Endothelial cell of umbilical vein (primary cell): ENCODE measurements around the gene SLC45A2. TPM values are rescaled to one million over a fixed set of nuclear protein-coding genes. Genes with fewer than 3 reads are reported as not detected.

Experiments used
- BruUV-seq: library from RNA; stranded (reverse); fragments of 400-500 nt; replicated peaks from 2 replicates; lab custom pipeline; 2021; lab: Mats Ljungman, UMichigan
- CTCF ChIA-PET: fragments of 300-600, 350-600 bp; sonication (Branson Sonifier 250); formaldehyde crosslinking; loops from one replicate; lab custom pipeline; 2021; ENCODE audit warnings: antibody characterized with exemption, inconsistent platforms; lab: Charles Lee
- POLR2A ChIA-PET: fragments of 300-600, 350-600 bp; sonication (Branson Sonifier 250); formaldehyde crosslinking; loops from one replicate; lab custom pipeline; 2021; ENCODE audit warnings: antibody characterized with exemption, inconsistent platforms; lab: Charles Lee
- DNase-seq: peaks from one replicate; pipeline ENCODE4 v3.0.0-alpha.2; 2011; ENCODE audit warnings: low read depth, low spot score
- FAIRE-seq: peaks from 2 replicates; lab custom pipeline; 2011; peaks lifted over from hg19 to GRCh38; lab: Jason Lieb, UNC
- H2AFZ ChIP-seq: 2 replicates; pipeline ENCODE4 v1.6.0; 2012; ENCODE audit warnings: low read depth, low read length, control low read depth, inconsistent platforms
- H3K27ac ChIP-seq: 2 replicates; pipeline ENCODE4 v1.5.1; 2011; ENCODE audit warnings: low read depth, mild to moderate bottlenecking, control low read depth, low read length, moderate library complexity; ENCODE audit not compliant: insufficient read depth
- H3K27me3 ChIP-seq, 2 experiments: 2 replicates each; pipeline versions ENCODE4 v1.6.0 to v1.6.1; 2011; ENCODE audit warnings: low read length in 2 of 2, mixed read lengths in 1 of 2; ENCODE audit not compliant: control insufficient read depth in 2 of 2, insufficient read depth in 2 of 2
- H3K36me3 ChIP-seq, 2 experiments: 2 replicates in 1 of 2; 3 replicates in 1 of 2; pipeline ENCODE4 v1.5.1; 2011; ENCODE audit warnings: low read length in 2 of 2, mild to moderate bottlenecking in 1 of 2, moderate library complexity in 1 of 2; ENCODE audit not compliant: control insufficient read depth in 2 of 2, insufficient read depth in 2 of 2; ENCODE audit errors: extremely low read depth in 1 of 2
- H3K4me1 ChIP-seq: 3 replicates; pipeline ENCODE4 v1.5.1; 2011; ENCODE audit warnings: mild to moderate bottlenecking, low read length; ENCODE audit not compliant: control insufficient read depth, insufficient read depth; ENCODE audit errors: extremely low read depth
- H3K4me2 ChIP-seq: 2 replicates; pipeline ENCODE4 v1.6.1; 2011; ENCODE audit warnings: low read length, control low read depth, mixed read lengths; ENCODE audit not compliant: insufficient read depth
- H3K4me3 ChIP-seq, 3 experiments: fragments of 200-600 bp in 1 of 3; sonication (generic), shearing (Covaris generic) in 1 of 3; replicated peaks in 1 of 3; 2 replicates each; pipeline ENCODE4 v1.5.1; 2011 to 2016; ENCODE audit warnings: control low read depth in 3 of 3, low read length in 3 of 3, mild to moderate bottlenecking in 2 of 3, inconsistent platforms in 1 of 3, low read depth in 1 of 3, moderate library complexity in 1 of 3; ENCODE audit not compliant: insufficient read depth in 1 of 3
- H3K79me2 ChIP-seq: 2 replicates; pipeline ENCODE4 v1.6.0; 2012; ENCODE audit warnings: low read length, inconsistent platforms; ENCODE audit not compliant: control insufficient read depth, insufficient read depth
- H3K9ac ChIP-seq: replicated peaks from 2 replicates; pipeline ENCODE3; 2011; ENCODE audit warnings: low read length, control low read depth; ENCODE audit not compliant: insufficient read depth; ENCODE audit errors: extremely low read depth
- H3K9me1 ChIP-seq: replicated peaks from 3 replicates; pipeline ENCODE4 v1.6.0; 2011; ENCODE audit warnings: mild to moderate bottlenecking, low read length; ENCODE audit not compliant: control insufficient read depth, insufficient read depth; ENCODE audit errors: extremely low read depth
- H3K9me3 ChIP-seq: replicated peaks from 2 replicates; pipeline ENCODE4 v1.5.1; 2012; ENCODE audit warnings: low read length, inconsistent platforms; ENCODE audit not compliant: control insufficient read depth, insufficient read depth
- H4K20me1 ChIP-seq: replicated peaks from 2 replicates; pipeline ENCODE3; 2011; ENCODE audit warnings: mild to moderate bottlenecking, low read length; ENCODE audit not compliant: control insufficient read depth, insufficient read depth; ENCODE audit errors: extremely low read depth
- EZH2 ChIP-seq: IDR thresholded peaks from 2 replicates; pipeline ENCODE4 v1.6.1; 2012; ENCODE audit warnings: borderline replicate concordance, low read depth, mild to moderate bottlenecking, moderate library complexity, low read length, inconsistent platforms; ENCODE audit not compliant: severe bottlenecking
- FOS ChIP-seq: IDR thresholded peaks from 2 replicates; pipeline ENCODE4 v1.6.1; 2011; ENCODE audit warnings: mild to moderate bottlenecking, low read length, moderate library complexity, borderline replicate concordance; ENCODE audit not compliant: insufficient read depth
- GATA2 ChIP-seq: IDR thresholded peaks from 2 replicates; pipeline ENCODE4 v1.7.0; 2011; ENCODE audit warnings: low read depth, mild to moderate bottlenecking, moderate library complexity, mixed read lengths, low read length; ENCODE audit not compliant: insufficient read length, insufficient read depth
- JUN ChIP-seq: IDR thresholded peaks from 2 replicates; pipeline ENCODE4 v1.6.1; 2011; ENCODE audit warnings: borderline replicate concordance, low read depth; ENCODE audit not compliant: insufficient read length, insufficient read depth
- MYC ChIP-seq: IDR thresholded peaks from one replicate; pipeline ENCODE4 v1.6.1; 2011; ENCODE audit warnings: mild to moderate bottlenecking, low read depth, low read length
- POLR2A ChIP-seq: IDR thresholded peaks from 2 replicates; pipeline ENCODE4 v1.6.1; 2012; ENCODE audit warnings: low read depth, mild to moderate bottlenecking, control low read depth, low read length
- POLR2AphosphoS5 ChIP-seq: IDR thresholded peaks from 2 replicates; pipeline ENCODE4 v1.6.1; 2012; ENCODE audit warnings: low read depth, mild to moderate bottlenecking, control low read depth, low read length, moderate library complexity; ENCODE audit not compliant: insufficient read depth
- dilution Hi-C: fragments of 300-500 bp; cut with MboI; formaldehyde crosslinking; loops from one replicate; pipeline ENCODE4 v1.15.0; 2019; ENCODE audit warnings: low sequenced_read_pairs; ENCODE audit not compliant: extremely low pct_ligation_motif_present
- intact Hi-C: fragments of 100-400 bp; cut with micrococcal nuclease; formaldehyde crosslinking; loops from one replicate; pipeline ENCODE4 v1.10.0; 2022
- polyA plus RNA-seq, 4 experiments: library from polyadenylated mRNA; depleted of rRNA in 3 of 4; stranded (reverse) in 3 of 4; unstranded in 1 of 4; fragments of >200 nt; gene quantifications; 2 replicates each; pipeline versions ENCODE4 v1.2.1 to v1.2.3, GENCODE V29; 2011 to 2012; ENCODE audit warnings: missing spikeins in 1 of 4
- total RNA-seq: library from RNA; stranded (reverse); gene quantifications from 2 replicates; pipeline ENCODE4 v1.2.3, GENCODE V29; 2021
- TF ChIP-seq, protein P1 (sequence below): IDR thresholded peaks from 2 replicates; pipeline ENCODE4 v1.6.1; 2011; ENCODE audit not compliant: insufficient read depth, insufficient read length
- TF ChIP-seq, protein P2 (sequence below), 2 donors: IDR thresholded peaks; 1 replicate in 1 of 2; 2 replicates in 1 of 2; pipeline ENCODE4 v1.5.1; 2011; ENCODE audit warnings: low read length in 2 of 2, mild to moderate bottlenecking in 2 of 2, moderate library complexity in 2 of 2, control low read depth in 1 of 2, inconsistent platforms in 1 of 2, low read depth in 1 of 2; ENCODE audit not compliant: insufficient read depth in 1 of 2; ENCODE audit errors: extremely low read depth in 1 of 2

The SLC45A2 gene
- total and polyA plus RNA-seq, 2 donors (not counting 3 experiments of a cell fraction or from before 2014, with no cell fraction given), result not detected

DNA sequence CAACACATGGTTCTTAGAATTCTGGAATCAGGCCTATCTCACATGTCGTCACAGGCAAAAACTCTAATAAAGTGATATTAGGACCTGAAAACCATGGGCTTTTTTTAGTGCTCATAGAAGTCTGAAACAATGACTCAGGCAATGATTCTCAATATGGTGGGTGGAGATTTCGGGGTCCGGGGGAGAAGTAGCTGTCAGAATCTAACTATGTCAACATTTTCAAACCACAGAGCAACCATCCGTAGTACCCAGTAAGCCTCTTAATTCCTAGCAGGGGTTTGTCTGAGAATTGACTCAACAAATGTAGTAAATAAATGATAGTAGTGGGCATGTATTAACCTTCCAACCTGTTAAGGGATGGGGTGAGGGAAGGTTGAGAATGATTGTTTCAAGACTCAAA lies 20.7 kb upstream of the SLC45A2 start:
- Histone ChIP-seq H3K4me1 (peaks cover 14% of the 10 kb centered on the region), H2AFZ (no peak overlapping the region), H3K9ac (no peak overlapping the region), H3K4me2 (no peak overlapping the region), H3K9me3 (no peaks in the 10 kb centered on the region), H3K4me3 (no peak overlapping the region), H3K9me1 (no peaks in the 10 kb centered on the region), H3K27me3 (no peaks in the 10 kb centered on the region), H3K27ac (no peak overlapping the region), H3K36me3 (peaks cover 0 to 5% of the 10 kb centered on the region in 2 experiments), H3K79me2 (no peaks in the 10 kb centered on the region), H4K20me1 (no peaks in the 10 kb centered on the region)
- no peak for FAIRE-seq
- BruUV-seq, result no TSS peak
- intact Hi-C loops, result no loop called here
- TF ChIP-seq, protein P1, sequence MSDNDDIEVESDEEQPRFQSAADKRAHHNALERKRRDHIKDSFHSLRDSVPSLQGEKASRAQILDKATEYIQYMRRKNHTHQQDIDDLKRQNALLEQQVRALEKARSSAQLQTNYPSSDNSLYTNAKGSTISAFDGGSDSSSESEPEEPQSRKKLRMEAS, result no peak
- TF ChIP-seq GATA2, result no peak
- no peak for TF ChIP-seq POLR2AphosphoS5
- TF ChIP-seq, protein P2, sequence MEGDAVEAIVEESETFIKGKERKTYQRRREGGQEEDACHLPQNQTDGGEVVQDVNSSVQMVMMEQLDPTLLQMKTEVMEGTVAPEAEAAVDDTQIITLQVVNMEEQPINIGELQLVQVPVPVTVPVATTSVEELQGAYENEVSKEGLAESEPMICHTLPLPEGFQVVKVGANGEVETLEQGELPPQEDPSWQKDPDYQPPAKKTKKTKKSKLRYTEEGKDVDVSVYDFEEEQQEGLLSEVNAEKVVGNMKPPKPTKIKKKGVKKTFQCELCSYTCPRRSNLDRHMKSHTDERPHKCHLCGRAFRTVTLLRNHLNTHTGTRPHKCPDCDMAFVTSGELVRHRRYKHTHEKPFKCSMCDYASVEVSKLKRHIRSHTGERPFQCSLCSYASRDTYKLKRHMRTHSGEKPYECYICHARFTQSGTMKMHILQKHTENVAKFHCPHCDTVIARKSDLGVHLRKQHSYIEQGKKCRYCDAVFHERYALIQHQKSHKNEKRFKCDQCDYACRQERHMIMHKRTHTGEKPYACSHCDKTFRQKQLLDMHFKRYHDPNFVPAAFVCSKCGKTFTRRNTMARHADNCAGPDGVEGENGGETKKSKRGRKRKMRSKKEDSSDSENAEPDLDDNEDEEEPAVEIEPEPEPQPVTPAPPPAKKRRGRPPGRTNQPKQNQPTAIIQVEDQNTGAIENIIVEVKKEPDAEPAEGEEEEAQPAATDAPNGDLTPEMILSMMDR (IDR thresholded peaks at IDR 0.05; ENCODE audit: extremely low read depth in 1 of 2, insufficient read depth in 1 of 2, low read depth in 1 of 2, low read length in 2 of 2), result no peak
- no peak for DNase-seq
- dilution Hi-C loops, result no loop called here
- ChIA-PET CTCF (no interaction called here), POLR2A (no interaction called here)

DNA sequence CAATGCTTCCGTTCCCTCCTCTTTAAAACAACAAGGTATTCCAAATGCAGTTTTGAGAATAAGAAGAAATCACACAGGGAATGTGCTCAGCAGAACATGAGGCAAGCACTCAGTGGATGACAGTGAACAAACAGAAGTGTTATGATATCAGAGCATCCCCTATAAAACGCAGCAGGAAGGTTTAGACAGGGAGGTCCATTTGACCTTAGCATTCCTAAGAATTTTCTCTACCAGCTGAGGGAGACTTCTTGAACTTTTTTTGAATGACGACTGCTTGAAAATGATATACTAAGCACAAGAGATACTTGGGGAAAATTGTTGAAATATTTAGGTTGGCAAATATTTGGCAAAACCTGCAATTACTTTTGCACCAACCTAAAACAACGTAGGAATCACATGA lies 19.4 kb upstream of the SLC45A2 start:
- dilution Hi-C loops, result no loop called here
- Histone ChIP-seq H3K27me3 (no peaks in the 10 kb centered on the region), H3K27ac (no peak overlapping the region), H3K9me3 (no peaks in the 10 kb centered on the region), H3K4me3 (no peak overlapping the region), H2AFZ (no peak overlapping the region), H3K4me1 (peaks cover 14% of the 10 kb centered on the region), H4K20me1 (no peaks in the 10 kb centered on the region), H3K9ac (no peak overlapping the region), H3K79me2 (no peaks in the 10 kb centered on the region), H3K36me3 (peaks cover 0 to 5% of the 10 kb centered on the region in 2 experiments), H3K9me1 (no peaks in the 10 kb centered on the region), H3K4me2 (no peak overlapping the region)
- DNase-seq (no peak), FAIRE-seq (no peak)
- intact Hi-C loops, result no loop called here
- ChIA-PET POLR2A (no interaction called here), CTCF (no interaction called here)
- TF ChIP-seq POLR2AphosphoS5, result no peak
- no peak for TF ChIP-seq JUN
- TF ChIP-seq FOS, result no peak
- TF ChIP-seq EZH2, result no peak
- TF ChIP-seq, protein P2 (IDR thresholded peaks at IDR 0.05; ENCODE audit: extremely low read depth in 1 of 2, insufficient read depth in 1 of 2, low read depth in 1 of 2, low read length in 2 of 2), result no peak
- TF ChIP-seq, protein P1, result no peak
- TF ChIP-seq POLR2A, result no peak
- no peak for TF ChIP-seq MYC
- no peak for TF ChIP-seq GATA2
- no TSS peak for BruUV-seq
